Astrocyte (in vitro differentiated cells and primary cell): ENCODE measurements around the gene CD59. TPM values are rescaled to one million over a fixed set of nuclear protein-coding genes. Genes with fewer than 3 reads are reported as not detected.

Experiments used
- DNase-seq: peaks from one replicate; pipeline ENCODE4 v3.0.0-alpha.2; 2010; ENCODE audit warnings: low read depth
- FAIRE-seq: peaks from 2 replicates; lab custom pipeline; 2011; peaks lifted over from hg19 to GRCh38; lab: Jason Lieb, UNC
- H2AFZ ChIP-seq: 2 replicates; pipeline ENCODE4 v1.6.0; 2012; ENCODE audit warnings: low read depth, low read length, inconsistent platforms
- H3K27ac ChIP-seq: 2 replicates; pipeline ENCODE4 v1.5.1; 2011; ENCODE audit warnings: low read depth, low read length, inconsistent platforms
- H3K27me3 ChIP-seq: 2 replicates; pipeline ENCODE4 v1.6.0; 2011; ENCODE audit warnings: low read length, inconsistent platforms; ENCODE audit not compliant: insufficient read depth
- H3K36me3 ChIP-seq: 2 replicates; pipeline ENCODE4 v1.5.1; 2011; ENCODE audit warnings: low read length, inconsistent platforms; ENCODE audit not compliant: insufficient read depth
- H3K4me1 ChIP-seq: 2 replicates; pipeline ENCODE4 v1.5.1; 2011; ENCODE audit warnings: low read length, inconsistent platforms; ENCODE audit not compliant: insufficient read depth
- H3K4me2 ChIP-seq: 2 replicates; pipeline ENCODE4 v1.6.0; 2012; ENCODE audit warnings: low read length, inconsistent platforms
- H3K4me3 ChIP-seq: 2 replicates; pipeline ENCODE4 v1.5.1; 2011; ENCODE audit warnings: low read depth, mild to moderate bottlenecking, low read length, inconsistent platforms; ENCODE audit not compliant: insufficient read depth
- H3K79me2 ChIP-seq: 2 replicates; pipeline ENCODE4 v1.6.0; 2012; ENCODE audit warnings: mild to moderate bottlenecking, low read length, inconsistent platforms; ENCODE audit not compliant: insufficient read depth
- H3K9ac ChIP-seq: 2 replicates; pipeline ENCODE4 v1.6.0; 2012; ENCODE audit warnings: mild to moderate bottlenecking, low read length, inconsistent platforms
- H3K9me3 ChIP-seq: 2 replicates; pipeline ENCODE4 v1.5.1; 2012; ENCODE audit warnings: low read depth, mild to moderate bottlenecking, low read length, inconsistent platforms; ENCODE audit not compliant: insufficient read depth
- H4K20me1 ChIP-seq: 2 replicates; pipeline ENCODE4 v1.6.0; 2012; ENCODE audit warnings: low read length, inconsistent platforms; ENCODE audit not compliant: insufficient read depth
- H3K27ac Mint-ChIP-seq: one replicate; pipeline ENCODE4 v1.8.0; 2021; ENCODE audit warnings: mild to moderate bottlenecking, mixed read lengths; ENCODE audit not compliant: unreplicated experiment
- H3K27me3 Mint-ChIP-seq: one replicate; pipeline ENCODE4 v1.8.0; 2021; ENCODE audit warnings: low read depth, mixed read lengths; ENCODE audit not compliant: unreplicated experiment
- H3K36me3 Mint-ChIP-seq: one replicate; pipeline ENCODE4 v1.8.0; 2021; ENCODE audit warnings: low read depth, mixed read lengths; ENCODE audit not compliant: unreplicated experiment
- H3K4me1 Mint-ChIP-seq: one replicate; pipeline ENCODE4 v1.8.0; 2021; ENCODE audit warnings: low read depth, mixed read lengths; ENCODE audit not compliant: unreplicated experiment
- H3K4me3 Mint-ChIP-seq: one replicate; pipeline ENCODE4 v1.8.0; 2021; ENCODE audit warnings: mild to moderate bottlenecking, moderate library complexity, mixed read lengths; ENCODE audit not compliant: unreplicated experiment
- H3K9me3 Mint-ChIP-seq: one replicate; pipeline ENCODE4 v1.8.0; 2021; ENCODE audit warnings: mild to moderate bottlenecking, mixed read lengths; ENCODE audit not compliant: unreplicated experiment
- EZH2 ChIP-seq: IDR thresholded peaks from 2 replicates; pipeline ENCODE4 v1.6.1; 2012; ENCODE audit warnings: mild to moderate bottlenecking, low read length, inconsistent platforms; ENCODE audit not compliant: insufficient read depth
- total RNA-seq: library from RNA; stranded (reverse); gene quantifications from 2 replicates; pipeline ENCODE4 v1.2.1, GENCODE V29; 2021
- TF ChIP-seq, protein P1 (sequence below): IDR thresholded peaks from 2 replicates; pipeline ENCODE4 v1.5.1; 2011; ENCODE audit warnings: low read depth, mild to moderate bottlenecking, inconsistent platforms, low read length, moderate library complexity; ENCODE audit not compliant: insufficient read depth

Gene CD59
- total RNA-seq, 1 donor from 2014 or later, result 587 TPM

DNA sequence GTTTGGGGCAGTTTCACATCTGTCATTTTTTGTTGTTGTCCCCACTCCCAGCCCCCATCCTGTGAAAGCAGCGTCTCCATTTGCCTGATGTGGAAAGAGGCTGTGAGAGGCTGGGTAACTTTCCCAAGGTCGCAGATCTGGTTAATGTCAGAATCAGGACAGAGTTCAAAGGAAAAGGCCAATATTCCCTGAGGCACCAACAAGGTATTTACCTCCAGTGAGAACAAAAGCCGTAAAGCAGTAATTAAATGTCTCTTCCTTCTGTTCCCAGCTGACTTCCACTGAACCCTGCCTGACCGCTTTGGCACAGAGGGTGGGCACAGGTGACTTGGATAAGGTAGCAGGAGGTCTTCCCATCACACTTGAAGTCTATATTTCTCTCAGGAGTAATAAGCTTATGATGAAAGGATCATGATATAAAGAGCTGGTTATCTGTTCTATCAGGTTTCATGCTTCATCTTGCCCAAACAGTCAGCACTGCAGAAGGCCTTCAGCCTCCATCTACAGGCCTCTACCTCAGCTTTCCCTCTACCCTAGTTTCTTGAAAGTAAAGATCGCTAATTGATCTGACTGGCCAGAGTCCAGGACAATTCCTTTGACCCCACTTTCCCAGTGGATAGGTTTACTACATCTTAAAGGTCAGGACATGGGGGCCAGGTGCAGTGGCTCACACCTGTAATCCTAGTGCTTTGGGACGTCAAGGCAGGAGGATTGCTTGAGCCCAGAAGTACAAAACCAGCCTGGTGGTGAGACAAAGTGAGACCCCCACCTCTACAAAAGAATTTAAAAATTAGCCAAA lies 45.0 kb downstream of the CD59 start:
- Mint-ChIP-seq H3K4me3 (peak overlapping the region; percentile 6), H3K27ac (peak overlapping the region; percentile 99), H3K4me1 (peaks cover 49% of the 10 kb centered on the region), H3K9me3 (no peaks in the 10 kb centered on the region), H3K36me3 (peaks cover 1% of the 10 kb centered on the region), H3K27me3 (no peaks in the 10 kb centered on the region)
- Histone ChIP-seq H3K4me1 (peaks cover 64% of the 10 kb centered on the region), H3K79me2 (no peaks in the 10 kb centered on the region), H3K9me3 (no peaks in the 10 kb centered on the region), H3K36me3 (no peaks in the 10 kb centered on the region), H3K27me3 (no peaks in the 10 kb centered on the region), H3K4me2 (peak overlapping the region; percentile 79), H3K4me3 (peak overlapping the region; percentile 20), H3K9ac (peak overlapping the region; percentile 86), H4K20me1 (no peaks in the 10 kb centered on the region), H2AFZ (no peak overlapping the region), H3K27ac (peak overlapping the region; percentile 100)
- FAIRE-seq (no peak), DNase-seq (no peak)
- TF ChIP-seq, protein P1, sequence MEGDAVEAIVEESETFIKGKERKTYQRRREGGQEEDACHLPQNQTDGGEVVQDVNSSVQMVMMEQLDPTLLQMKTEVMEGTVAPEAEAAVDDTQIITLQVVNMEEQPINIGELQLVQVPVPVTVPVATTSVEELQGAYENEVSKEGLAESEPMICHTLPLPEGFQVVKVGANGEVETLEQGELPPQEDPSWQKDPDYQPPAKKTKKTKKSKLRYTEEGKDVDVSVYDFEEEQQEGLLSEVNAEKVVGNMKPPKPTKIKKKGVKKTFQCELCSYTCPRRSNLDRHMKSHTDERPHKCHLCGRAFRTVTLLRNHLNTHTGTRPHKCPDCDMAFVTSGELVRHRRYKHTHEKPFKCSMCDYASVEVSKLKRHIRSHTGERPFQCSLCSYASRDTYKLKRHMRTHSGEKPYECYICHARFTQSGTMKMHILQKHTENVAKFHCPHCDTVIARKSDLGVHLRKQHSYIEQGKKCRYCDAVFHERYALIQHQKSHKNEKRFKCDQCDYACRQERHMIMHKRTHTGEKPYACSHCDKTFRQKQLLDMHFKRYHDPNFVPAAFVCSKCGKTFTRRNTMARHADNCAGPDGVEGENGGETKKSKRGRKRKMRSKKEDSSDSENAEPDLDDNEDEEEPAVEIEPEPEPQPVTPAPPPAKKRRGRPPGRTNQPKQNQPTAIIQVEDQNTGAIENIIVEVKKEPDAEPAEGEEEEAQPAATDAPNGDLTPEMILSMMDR, result no peak
- TF ChIP-seq EZH2, result no peak

DNA sequence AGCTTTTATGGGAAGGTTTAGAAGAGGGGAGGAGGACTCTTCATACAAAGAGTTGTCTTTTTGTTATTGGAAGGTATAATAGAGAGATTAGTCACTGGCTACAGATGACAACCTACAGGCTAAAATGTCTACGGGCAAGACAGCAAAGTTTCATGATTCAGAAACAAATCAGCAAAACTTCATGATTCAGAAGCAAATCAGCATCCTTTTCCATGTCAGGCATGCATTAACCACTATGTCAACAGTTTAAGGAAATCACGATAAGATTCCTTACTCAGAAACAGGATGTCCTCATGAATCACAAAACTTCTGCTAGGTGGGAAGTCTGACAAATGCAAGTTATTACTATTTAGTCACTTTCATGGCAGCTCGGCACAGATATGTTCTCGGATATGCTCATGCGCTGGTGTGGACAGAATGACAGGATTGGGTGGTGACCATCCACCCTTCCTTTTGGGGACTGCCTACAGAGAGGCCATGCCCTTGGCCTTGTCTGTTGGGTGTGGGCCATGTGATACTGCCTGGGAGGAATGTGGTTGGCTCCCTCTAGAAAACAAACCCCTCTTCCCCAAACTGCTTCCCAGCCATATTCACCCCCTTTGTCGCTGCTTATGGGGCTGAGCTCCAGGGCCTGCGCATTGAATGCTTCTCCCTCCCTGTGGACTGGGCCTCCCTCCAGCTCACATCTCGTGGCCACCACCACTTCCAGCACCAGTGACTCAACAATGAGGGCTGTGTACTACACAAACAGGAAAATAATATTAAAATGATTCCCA lies 45.7 kb downstream of the CD59 start:
- Mint-ChIP-seq H3K4me3 (no peak overlapping the region), H3K27ac (peak overlapping the region; percentile 99), H3K36me3 (peaks cover 1% of the 10 kb centered on the region), H3K9me3 (no peaks in the 10 kb centered on the region), H3K27me3 (no peaks in the 10 kb centered on the region), H3K4me1 (peaks cover 47% of the 10 kb centered on the region)
- no peak overlapping the region for H3K4me3 ChIP-seq
- H3K9me3 ChIP-seq, result no peaks in the 10 kb centered on the region
- FAIRE-seq, result peak; percentile 99
- no peaks in the 10 kb centered on the region for H3K36me3 ChIP-seq
- H3K27me3 ChIP-seq, result no peaks in the 10 kb centered on the region
- no peak overlapping the region for H2AFZ ChIP-seq
- peak overlapping the region; percentile 79 for H3K4me2 ChIP-seq
- no peaks in the 10 kb centered on the region for H3K79me2 ChIP-seq
- H4K20me1 ChIP-seq, result no peaks in the 10 kb centered on the region
- peak overlapping the region; percentile 100 for H3K27ac ChIP-seq
- H3K9ac ChIP-seq, result peak overlapping the region; percentile 86
- DNase-seq, result peak; percentile 100
- H3K4me1 ChIP-seq, result peaks cover 59% of the 10 kb centered on the region
- TF ChIP-seq EZH2, result no peak
- TF ChIP-seq, protein P1, result no peak
